ENCODE data around the gene ITGAX.

- TF ChIP-seq, protein P1, sequence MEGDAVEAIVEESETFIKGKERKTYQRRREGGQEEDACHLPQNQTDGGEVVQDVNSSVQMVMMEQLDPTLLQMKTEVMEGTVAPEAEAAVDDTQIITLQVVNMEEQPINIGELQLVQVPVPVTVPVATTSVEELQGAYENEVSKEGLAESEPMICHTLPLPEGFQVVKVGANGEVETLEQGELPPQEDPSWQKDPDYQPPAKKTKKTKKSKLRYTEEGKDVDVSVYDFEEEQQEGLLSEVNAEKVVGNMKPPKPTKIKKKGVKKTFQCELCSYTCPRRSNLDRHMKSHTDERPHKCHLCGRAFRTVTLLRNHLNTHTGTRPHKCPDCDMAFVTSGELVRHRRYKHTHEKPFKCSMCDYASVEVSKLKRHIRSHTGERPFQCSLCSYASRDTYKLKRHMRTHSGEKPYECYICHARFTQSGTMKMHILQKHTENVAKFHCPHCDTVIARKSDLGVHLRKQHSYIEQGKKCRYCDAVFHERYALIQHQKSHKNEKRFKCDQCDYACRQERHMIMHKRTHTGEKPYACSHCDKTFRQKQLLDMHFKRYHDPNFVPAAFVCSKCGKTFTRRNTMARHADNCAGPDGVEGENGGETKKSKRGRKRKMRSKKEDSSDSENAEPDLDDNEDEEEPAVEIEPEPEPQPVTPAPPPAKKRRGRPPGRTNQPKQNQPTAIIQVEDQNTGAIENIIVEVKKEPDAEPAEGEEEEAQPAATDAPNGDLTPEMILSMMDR (IDR thresholded peaks at IDR 0.05 in 4 of 5, conservative IDR thresholded peaks at IDR 0.05 in 1 of 5), result no peak
- TF ChIP-seq POLR2A (IDR thresholded peaks at IDR 0.05), result no peak
Measured at GRCh38 chr16:31388535-31388934, 33.6 kb downstream of the ITGAX start.

All from gastrocnemius medialis (tissue), 4 donors.